PFSK-1 (cell line): ENCODE data around the gene MOV10L1.

Experiments used
- POLR2AphosphoS5 ChIP-seq: IDR thresholded peaks from 2 replicates; pipeline ENCODE4 v1.6.1; 2012; ENCODE audit warnings: low read depth, mild to moderate bottlenecking, control low read depth, low read length, moderate library complexity
- SIN3A ChIP-seq: IDR thresholded peaks from 2 replicates; pipeline ENCODE4 v1.6.1; 2012; ENCODE audit warnings: mild to moderate bottlenecking, low read length, moderate library complexity, borderline replicate concordance; ENCODE audit not compliant: insufficient read depth
- TAF1 ChIP-seq: IDR thresholded peaks from 2 replicates; pipeline ENCODE4 v1.6.1; 2012; ENCODE audit warnings: low read length, control low read depth, borderline replicate concordance; ENCODE audit not compliant: insufficient read depth

- TF ChIP-seq POLR2AphosphoS5 (no peak), TAF1 (no peak), SIN3A (no peak)
These were observed 42.1 kb downstream of the MOV10L1 start for GRCh38 chr22:50131894-50132293.
